ENCODE measurements around the gene STK17B. TPM values are rescaled to one million over a fixed set of nuclear protein-coding genes. Genes with fewer than 3 reads are reported as not detected.

STK17B gene
- total and polyA plus RNA-seq, 2 experiments from 2014 or later, result 5.7 to 13.7 TPM

DNA sequence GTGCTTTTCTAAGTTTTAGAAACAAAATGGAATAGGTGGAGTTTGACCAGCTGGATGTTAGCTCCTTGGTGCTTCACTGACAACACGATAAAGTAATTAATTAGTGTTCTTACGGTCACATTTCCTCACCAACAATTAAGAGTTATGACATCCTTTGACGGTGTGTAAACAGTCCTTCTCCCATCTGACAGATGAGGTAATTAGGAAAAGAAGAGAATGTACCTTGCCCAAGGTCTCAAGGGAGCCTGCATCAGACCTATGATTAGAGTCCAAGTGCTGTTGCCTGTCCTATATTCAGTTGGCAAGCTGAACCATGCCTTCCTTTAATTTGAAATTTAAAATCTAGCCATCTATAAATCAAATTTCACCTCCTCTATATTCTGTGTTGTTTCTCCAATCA, 48.3 kb upstream of the STK17B start:
- no peak for DNase-seq (ENCODE audit: low spot score)
- Mint-ChIP-seq H3K4me1 (peaks cover 7% of the 10 kb centered on the region), H3K9me3 (no peaks in the 10 kb centered on the region), H3K27me3 (ENCODE audit: insufficient read depth, low read depth, poor library complexity) (no peaks in the 10 kb centered on the region), H3K36me3 (ENCODE audit: low read depth) (no peaks in the 10 kb centered on the region), H3K4me3 (no peak overlapping the region), H3K27ac (no peak overlapping the region)
- H3K27ac ChIP-seq (ENCODE audit: low read depth), result no peak overlapping the region
- H2AFZ ChIP-seq, result no peak overlapping the region
- H3F3A ChIP-seq (replicated peaks; ENCODE audit: low read depth), result no peaks in the 10 kb centered on the region
- H3K9me2 ChIP-seq (ENCODE audit: insufficient read depth), result no peaks in the 10 kb centered on the region
- no peaks in the 10 kb centered on the region for H3K79me2 ChIP-seq (replicated peaks; ENCODE audit: insufficient read depth)
- H4K20me1 ChIP-seq (replicated peaks; ENCODE audit: insufficient read depth), result no peaks in the 10 kb centered on the region
- no peaks in the 10 kb centered on the region for H3K36me3 ChIP-seq (ENCODE audit: insufficient read depth)
- H3K4me1 ChIP-seq (ENCODE audit: insufficient read depth), result 0 out of 2 replicates have a peak, but pooled peaks cover 8% of the 10 kb centered on the region
- ATAC-seq, result no peak
- no peak overlapping the region for H3K4me2 ChIP-seq
- H3K4me3 ChIP-seq, result no peak overlapping the region
- no peak for TF ChIP-seq ZNF114 (CRISPR knock-in tag; IDR thresholded peaks at IDR 0.05)
- TF ChIP-seq, protein P1, sequence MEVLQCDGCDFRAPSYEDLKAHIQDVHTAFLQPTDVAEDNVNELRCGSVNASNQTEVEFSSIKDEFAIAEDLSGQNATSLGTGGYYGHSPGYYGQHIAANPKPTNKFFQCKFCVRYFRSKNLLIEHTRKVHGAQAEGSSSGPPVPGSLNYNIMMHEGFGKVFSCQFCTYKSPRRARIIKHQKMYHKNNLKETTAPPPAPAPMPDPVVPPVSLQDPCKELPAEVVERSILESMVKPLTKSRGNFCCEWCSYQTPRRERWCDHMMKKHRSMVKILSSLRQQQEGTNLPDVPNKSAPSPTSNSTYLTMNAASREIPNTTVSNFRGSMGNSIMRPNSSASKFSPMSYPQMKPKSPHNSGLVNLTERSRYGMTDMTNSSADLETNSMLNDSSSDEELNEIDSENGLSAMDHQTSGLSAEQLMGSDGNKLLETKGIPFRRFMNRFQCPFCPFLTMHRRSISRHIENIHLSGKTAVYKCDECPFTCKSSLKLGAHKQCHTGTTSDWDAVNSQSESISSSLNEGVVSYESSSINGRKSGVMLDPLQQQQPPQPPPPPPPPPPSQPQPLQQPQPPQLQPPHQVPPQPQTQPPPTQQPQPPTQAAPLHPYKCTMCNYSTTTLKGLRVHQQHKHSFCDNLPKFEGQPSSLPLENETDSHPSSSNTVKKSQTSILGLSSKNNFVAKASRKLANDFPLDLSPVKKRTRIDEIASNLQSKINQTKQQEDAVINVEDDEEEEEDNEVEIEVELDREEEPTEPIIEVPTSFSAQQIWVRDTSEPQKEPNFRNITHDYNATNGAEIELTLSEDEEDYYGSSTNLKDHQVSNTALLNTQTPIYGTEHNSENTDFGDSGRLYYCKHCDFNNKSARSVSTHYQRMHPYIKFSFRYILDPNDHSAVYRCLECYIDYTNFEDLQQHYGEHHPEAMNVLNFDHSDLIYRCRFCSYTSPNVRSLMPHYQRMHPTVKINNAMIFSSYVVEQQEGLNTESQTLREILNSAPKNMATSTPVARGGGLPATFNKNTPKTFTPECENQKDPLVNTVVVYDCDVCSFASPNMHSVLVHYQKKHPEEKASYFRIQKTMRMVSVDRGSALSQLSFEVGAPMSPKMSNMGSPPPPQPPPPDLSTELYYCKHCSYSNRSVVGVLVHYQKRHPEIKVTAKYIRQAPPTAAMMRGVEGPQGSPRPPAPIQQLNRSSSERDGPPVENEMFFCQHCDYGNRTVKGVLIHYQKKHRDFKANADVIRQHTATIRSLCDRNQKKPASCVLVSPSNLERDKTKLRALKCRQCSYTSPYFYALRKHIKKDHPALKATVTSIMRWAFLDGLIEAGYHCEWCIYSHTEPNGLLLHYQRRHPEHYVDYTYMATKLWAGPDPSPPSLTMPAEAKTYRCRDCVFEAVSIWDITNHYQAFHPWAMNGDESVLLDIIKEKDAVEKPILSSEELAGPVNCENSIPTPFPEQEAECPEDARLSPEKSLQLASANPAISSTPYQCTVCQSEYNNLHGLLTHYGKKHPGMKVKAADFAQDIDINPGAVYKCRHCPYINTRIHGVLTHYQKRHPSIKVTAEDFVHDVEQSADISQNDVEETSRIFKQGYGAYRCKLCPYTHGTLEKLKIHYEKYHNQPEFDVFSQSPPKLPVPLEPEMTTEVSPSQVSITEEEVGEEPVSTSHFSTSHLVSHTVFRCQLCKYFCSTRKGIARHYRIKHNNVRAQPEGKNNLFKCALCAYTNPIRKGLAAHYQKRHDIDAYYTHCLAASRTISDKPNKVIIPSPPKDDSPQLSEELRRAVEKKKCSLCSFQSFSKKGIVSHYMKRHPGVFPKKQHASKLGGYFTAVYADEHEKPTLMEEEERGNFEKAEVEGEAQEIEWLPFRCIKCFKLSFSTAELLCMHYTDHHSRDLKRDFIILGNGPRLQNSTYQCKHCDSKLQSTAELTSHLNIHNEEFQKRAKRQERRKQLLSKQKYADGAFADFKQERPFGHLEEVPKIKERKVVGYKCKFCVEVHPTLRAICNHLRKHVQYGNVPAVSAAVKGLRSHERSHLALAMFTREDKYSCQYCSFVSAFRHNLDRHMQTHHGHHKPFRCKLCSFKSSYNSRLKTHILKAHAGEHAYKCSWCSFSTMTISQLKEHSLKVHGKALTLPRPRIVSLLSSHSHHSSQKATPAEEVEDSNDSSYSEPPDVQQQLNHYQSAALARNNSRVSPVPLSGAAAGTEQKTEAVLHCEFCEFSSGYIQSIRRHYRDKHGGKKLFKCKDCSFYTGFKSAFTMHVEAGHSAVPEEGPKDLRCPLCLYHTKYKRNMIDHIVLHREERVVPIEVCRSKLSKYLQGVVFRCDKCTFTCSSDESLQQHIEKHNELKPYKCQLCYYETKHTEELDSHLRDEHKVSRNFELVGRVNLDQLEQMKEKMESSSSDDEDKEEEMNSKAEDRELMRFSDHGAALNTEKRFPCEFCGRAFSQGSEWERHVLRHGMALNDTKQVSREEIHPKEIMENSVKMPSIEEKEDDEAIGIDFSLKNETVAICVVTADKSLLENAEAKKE (CRISPR knock-in tag; IDR thresholded peaks at IDR 0.05), result no peak
- no peak for TF ChIP-seq JUNB (IDR thresholded peaks at IDR 0.05; ENCODE audit: unreplicated experiment)
- no peak for TF ChIP-seq POLR2AphosphoS5 (IDR thresholded peaks at IDR 0.05; ENCODE audit: low read depth)
- TF ChIP-seq CREB1 (CRISPR knock-in tag; IDR thresholded peaks at IDR 0.05; ENCODE audit: low read depth), result no peak
- TF ChIP-seq NANOG (IDR thresholded peaks at IDR 0.05; ENCODE audit: borderline replicate concordance), result no peak
- no peak for TF ChIP-seq EZH2 (IDR thresholded peaks at IDR 0.05; ENCODE audit: low read depth, unreplicated experiment)
- TF ChIP-seq STAT1 (IDR thresholded peaks at IDR 0.05; ENCODE audit: unreplicated experiment), result no peak
- TF ChIP-seq, protein P2, sequence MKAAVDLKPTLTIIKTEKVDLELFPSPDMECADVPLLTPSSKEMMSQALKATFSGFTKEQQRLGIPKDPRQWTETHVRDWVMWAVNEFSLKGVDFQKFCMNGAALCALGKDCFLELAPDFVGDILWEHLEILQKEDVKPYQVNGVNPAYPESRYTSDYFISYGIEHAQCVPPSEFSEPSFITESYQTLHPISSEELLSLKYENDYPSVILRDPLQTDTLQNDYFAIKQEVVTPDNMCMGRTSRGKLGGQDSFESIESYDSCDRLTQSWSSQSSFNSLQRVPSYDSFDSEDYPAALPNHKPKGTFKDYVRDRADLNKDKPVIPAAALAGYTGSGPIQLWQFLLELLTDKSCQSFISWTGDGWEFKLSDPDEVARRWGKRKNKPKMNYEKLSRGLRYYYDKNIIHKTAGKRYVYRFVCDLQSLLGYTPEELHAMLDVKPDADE (IDR thresholded peaks at IDR 0.05), result no peak
- no peak for TF ChIP-seq EZH2phosphoT487 (IDR thresholded peaks at IDR 0.05; ENCODE audit: unreplicated experiment)
- TF ChIP-seq, protein P3, sequence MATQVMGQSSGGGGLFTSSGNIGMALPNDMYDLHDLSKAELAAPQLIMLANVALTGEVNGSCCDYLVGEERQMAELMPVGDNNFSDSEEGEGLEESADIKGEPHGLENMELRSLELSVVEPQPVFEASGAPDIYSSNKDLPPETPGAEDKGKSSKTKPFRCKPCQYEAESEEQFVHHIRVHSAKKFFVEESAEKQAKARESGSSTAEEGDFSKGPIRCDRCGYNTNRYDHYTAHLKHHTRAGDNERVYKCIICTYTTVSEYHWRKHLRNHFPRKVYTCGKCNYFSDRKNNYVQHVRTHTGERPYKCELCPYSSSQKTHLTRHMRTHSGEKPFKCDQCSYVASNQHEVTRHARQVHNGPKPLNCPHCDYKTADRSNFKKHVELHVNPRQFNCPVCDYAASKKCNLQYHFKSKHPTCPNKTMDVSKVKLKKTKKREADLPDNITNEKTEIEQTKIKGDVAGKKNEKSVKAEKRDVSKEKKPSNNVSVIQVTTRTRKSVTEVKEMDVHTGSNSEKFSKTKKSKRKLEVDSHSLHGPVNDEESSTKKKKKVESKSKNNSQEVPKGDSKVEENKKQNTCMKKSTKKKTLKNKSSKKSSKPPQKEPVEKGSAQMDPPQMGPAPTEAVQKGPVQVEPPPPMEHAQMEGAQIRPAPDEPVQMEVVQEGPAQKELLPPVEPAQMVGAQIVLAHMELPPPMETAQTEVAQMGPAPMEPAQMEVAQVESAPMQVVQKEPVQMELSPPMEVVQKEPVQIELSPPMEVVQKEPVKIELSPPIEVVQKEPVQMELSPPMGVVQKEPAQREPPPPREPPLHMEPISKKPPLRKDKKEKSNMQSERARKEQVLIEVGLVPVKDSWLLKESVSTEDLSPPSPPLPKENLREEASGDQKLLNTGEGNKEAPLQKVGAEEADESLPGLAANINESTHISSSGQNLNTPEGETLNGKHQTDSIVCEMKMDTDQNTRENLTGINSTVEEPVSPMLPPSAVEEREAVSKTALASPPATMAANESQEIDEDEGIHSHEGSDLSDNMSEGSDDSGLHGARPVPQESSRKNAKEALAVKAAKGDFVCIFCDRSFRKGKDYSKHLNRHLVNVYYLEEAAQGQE (IDR thresholded peaks at IDR 0.05; ENCODE audit: unreplicated experiment), result no peak
- TF ChIP-seq ZNF331 (CRISPR knock-in tag; IDR thresholded peaks at IDR 0.05; ENCODE audit: low read depth), result no peak
- TF ChIP-seq, protein P4, sequence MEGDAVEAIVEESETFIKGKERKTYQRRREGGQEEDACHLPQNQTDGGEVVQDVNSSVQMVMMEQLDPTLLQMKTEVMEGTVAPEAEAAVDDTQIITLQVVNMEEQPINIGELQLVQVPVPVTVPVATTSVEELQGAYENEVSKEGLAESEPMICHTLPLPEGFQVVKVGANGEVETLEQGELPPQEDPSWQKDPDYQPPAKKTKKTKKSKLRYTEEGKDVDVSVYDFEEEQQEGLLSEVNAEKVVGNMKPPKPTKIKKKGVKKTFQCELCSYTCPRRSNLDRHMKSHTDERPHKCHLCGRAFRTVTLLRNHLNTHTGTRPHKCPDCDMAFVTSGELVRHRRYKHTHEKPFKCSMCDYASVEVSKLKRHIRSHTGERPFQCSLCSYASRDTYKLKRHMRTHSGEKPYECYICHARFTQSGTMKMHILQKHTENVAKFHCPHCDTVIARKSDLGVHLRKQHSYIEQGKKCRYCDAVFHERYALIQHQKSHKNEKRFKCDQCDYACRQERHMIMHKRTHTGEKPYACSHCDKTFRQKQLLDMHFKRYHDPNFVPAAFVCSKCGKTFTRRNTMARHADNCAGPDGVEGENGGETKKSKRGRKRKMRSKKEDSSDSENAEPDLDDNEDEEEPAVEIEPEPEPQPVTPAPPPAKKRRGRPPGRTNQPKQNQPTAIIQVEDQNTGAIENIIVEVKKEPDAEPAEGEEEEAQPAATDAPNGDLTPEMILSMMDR (conservative IDR thresholded peaks at IDR 0.05; ENCODE audit: low read depth in 2 of 2), result no peak
- no peaks in the 10 kb centered on the region for H3K27me3 ChIP-seq (ENCODE audit: insufficient read depth)

Measured in GM23338 (cell line).